Pancreas (tissue), 10 donors: Measurements from ENCODE around the gene MEIS3. TPM values are rescaled to one million over a fixed set of nuclear protein-coding genes. Genes with fewer than 3 reads are reported as not detected.
A peak's percentile ranks its signal among the peaks of the same experiment; 100 is the strongest.

Source experiments
- ATAC-seq, 4 donors: fragments of 200-7000 bp; cut with Tn5 transposase; one replicate each; pipeline versions ENCODE4 v1.8.0 to v1.9.1; 2020; ENCODE audit warnings: mild to moderate bottlenecking in 4 of 4, moderate library complexity in 4 of 4
- DNase-seq, 6 donors: peaks; one replicate each; pipeline ENCODE4 v3.0.0-alpha.2; 2020
- FAIRE-seq: peaks from 2 replicates; lab custom pipeline; 2012; peaks lifted over from hg19 to GRCh38; lab: Jason Lieb, UNC
- H3K27ac ChIP-seq, 4 donors: fragments of 200-600 bp; sonication (generic); 1 replicate in 3 of 4; 2 replicates in 1 of 4; pipeline versions ENCODE4 v1.5.0 to v1.8.0; 2020
- H3K27me3 ChIP-seq, 4 donors: fragments of 200-600 bp; one replicate each; pipeline ENCODE4 v1.8.0; 2021
- H3K36me3 ChIP-seq, 3 donors: fragments of 200-600 bp; sonication (generic) in 1 of 3; one replicate each; pipeline versions ENCODE4 v1.5.0 to v1.8.0; 2020 to 2021
- H3K4me1 ChIP-seq, 3 donors: fragments of 200-600 bp; one replicate each; pipeline ENCODE4 v1.8.0; 2021
- H3K4me3 ChIP-seq, 4 donors: fragments of 200-600 bp; sonication (generic) in 2 of 4; one replicate each; pipeline versions ENCODE4 v1.5.0 to v1.8.0; 2020 to 2021
- H3K9me3 ChIP-seq, 4 donors: fragments of 200-600 bp; one replicate each; pipeline ENCODE4 v1.8.0; 2021
- CTCF ChIP-seq, 4 donors: fragments of 200-600 bp; sonication (generic) in 3 of 4; IDR thresholded peaks; one replicate each; pipeline versions ENCODE4 v1.5.0 to v1.8.0; 2021; ENCODE audit warnings: antibody characterized with exemption in 4 of 4
- WGBS, 2 donors: extraction: QIAGEN DNeasy Blood & Tissue Kit; methylation state at CpG; one replicate each; pipeline ENCODE4 v1.1.7; 2013; 5-methylcytosine and 5-hydroxymethylcytosine counted together
- intact Hi-C, 3 donors: fragments of 100-400 bp; cut with DNase I; formaldehyde crosslinking; loops; one replicate each; pipeline versions ENCODE4 v1.11.1 to v1.14.2; 2022
- polyA plus RNA-seq, 2 donors: library from polyadenylated mRNA; stranded (reverse); fragments of 200-250 nt; gene quantifications; one replicate each; pipeline ENCODE4 v1.2.3, GENCODE V29; 2013
- total RNA-seq, 6 donors: library from RNA; stranded (reverse); fragmentation: NEBNext Ultra II Directional in 4 of 6; extraction: Animal tissue kit (Norgen Biotek cat#: 25700) in 4 of 6; gene quantifications; one replicate each; pipeline versions ENCODE4 v1.2.1 to v1.2.4, GENCODE V29; 2021 to 2023
- donor health status: healthy with polysubstance abuse.
- donor health status: DM: no; HTN: no; CAD: no; lungs with moderate emphysema.
- donor health status: DM: no; HTN: no; CAD: no.
- donor health status: control.
- donor health status: control.
- donor health status: Bipolar disorder and iron deficiency.
- donor health status: DM: yes; HTN: yes; CAD: no.
- donor health status: DM: no; HTN: no; CAD: no.
- donor health status: DM: no; HTN: no; CAD: no.
- donor health status: DM: yes; HTN: yes; CAD: no.

Gene MEIS3
- total and polyA plus RNA-seq, 8 donors = 0.91 to 28.5 (median 3.0) TPM

- Histone ChIP-seq H3K4me3 (no peak overlapping the region), H3K36me3 (no peaks in the 10 kb centered on the region), H3K27me3 (no peaks in the 10 kb centered on the region), H3K4me1 (no peaks in the 10 kb centered on the region), H3K9me3 (no peaks in the 10 kb centered on the region), H3K27ac (no peak overlapping the region)
- 78 to 90% methylated on average over 5 of the region's 5 CpGs for WGBS, 2 donors
- TF ChIP-seq CTCF (IDR thresholded peaks at IDR 0.05) = no peak
- DNase-seq (no peak), FAIRE-seq (no peak), ATAC-seq (no peak)
- intact Hi-C loops = no loop called here
Measured at GRCh38 chr19:47461876-47462275, 42.5 kb upstream of the MEIS3 start.

- H3K36me3 ChIP-seq = no peaks in the 10 kb centered on the region
- no peak for TF ChIP-seq CTCF (IDR thresholded peaks at IDR 0.05)
- H3K4me3 ChIP-seq = no peak overlapping the region
- intact Hi-C loops = no loop called here
- ATAC-seq (no peak), FAIRE-seq (no peak), DNase-seq (no peak)
- 93% methylated on average over 14 of the region's 14 CpGs for WGBS, 2 donors
- H3K4me1 ChIP-seq = no peaks in the 10 kb centered on the region
- H3K9me3 ChIP-seq = no peaks in the 10 kb centered on the region
- H3K27me3 ChIP-seq = no peaks in the 10 kb centered on the region
- H3K27ac ChIP-seq = no peak overlapping the region
Measured at GRCh38 chr19:47459477-47459876, 40.1 kb upstream of the MEIS3 start.

DNA sequence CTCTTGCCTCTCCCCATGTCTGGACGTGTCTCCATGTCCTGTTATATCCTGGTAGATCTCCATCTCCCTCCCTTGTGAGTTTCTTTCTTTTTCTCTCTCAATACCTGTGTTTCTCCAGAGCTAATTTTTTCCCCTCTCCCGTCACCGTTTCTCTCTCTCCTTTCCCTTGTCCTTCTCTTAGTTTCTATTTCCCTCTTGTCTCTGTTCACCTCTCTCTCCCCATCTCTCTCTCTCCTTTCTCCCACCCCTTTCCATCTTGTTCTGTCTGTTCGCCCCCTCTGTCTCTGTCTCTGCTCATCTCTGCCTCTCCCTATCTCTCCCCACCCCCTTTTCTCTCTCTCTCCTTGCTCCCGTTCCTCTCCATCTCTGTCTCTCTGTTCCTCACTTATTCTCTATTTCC lies 39.3 kb upstream of the MEIS3 start:
- Histone ChIP-seq H3K4me3 (no peak overlapping the region), H3K27ac (no peak overlapping the region), H3K27me3 (no peaks in the 10 kb centered on the region), H3K36me3 (no peaks in the 10 kb centered on the region), H3K4me1 (no peaks in the 10 kb centered on the region), H3K9me3 (no peaks in the 10 kb centered on the region)
- TF ChIP-seq CTCF (IDR thresholded peaks at IDR 0.05) = no peak
- no peak for DNase-seq
- WGBS, 2 donors = 59 to 68% methylated on average over 5 of the region's 5 CpGs
- no peak for FAIRE-seq
- intact Hi-C loops = no loop called here
- no peak for ATAC-seq

DNA sequence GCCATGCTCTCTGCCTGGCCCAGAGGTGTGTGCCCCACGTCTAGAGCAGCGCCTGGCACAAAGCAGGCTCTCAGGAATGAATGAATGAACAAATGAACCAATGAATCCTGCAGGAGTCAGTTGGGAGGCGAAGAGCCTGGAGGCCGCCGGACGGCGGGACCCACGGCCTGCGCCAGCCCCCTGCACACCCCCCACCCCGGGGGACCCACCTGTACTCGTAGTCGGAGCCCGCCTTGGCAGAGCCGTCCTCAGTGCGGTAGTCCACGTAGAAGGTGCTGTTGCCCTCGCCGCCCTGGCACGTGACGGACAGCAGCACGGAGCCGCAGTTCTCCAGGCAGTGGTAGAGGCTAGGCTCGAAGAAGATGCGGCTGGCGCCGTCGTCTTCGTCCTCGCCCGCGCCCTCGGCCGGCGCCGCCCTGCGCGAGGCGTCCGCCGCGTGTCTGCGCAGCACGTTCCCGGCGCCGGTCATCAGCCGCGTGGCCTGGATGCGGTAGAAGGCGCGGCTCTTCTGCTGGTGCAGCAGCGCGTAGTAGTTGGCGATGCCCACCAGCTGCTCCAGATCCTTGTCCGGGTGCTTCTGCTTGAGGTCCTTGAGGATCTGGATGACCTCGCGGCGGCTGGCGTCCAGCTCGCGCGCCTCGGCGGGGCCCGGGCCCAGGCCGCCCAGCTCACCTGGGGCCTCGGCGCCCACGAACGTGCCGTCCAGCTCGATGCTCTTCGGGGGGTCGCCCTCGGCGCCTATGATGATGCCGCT lies 37.6 kb upstream of the MEIS3 start:
- Histone ChIP-seq H3K27me3 (no peaks in the 10 kb centered on the region), H3K4me1 (no peaks in the 10 kb centered on the region), H3K9me3 (no peaks in the 10 kb centered on the region), H3K27ac (no peak overlapping the region), H3K36me3 (no peaks in the 10 kb centered on the region), H3K4me3 (no peak overlapping the region)
- FAIRE-seq (no peak), ATAC-seq (no peak), DNase-seq (peak in 1 of 6 donors; percentile 57)
- WGBS, 2 donors = 70 to 74% methylated on average over 71 to 77 of the region's 77 CpGs
- no peak for TF ChIP-seq CTCF (IDR thresholded peaks at IDR 0.05)
- intact Hi-C loops = no loop called here

GRCh38 chr19:47450478-47450877 lies 31.2 kb upstream of the MEIS3 start:
- Histone ChIP-seq H3K4me1 (no peaks in the 10 kb centered on the region), H3K27me3 (no peaks in the 10 kb centered on the region), H3K36me3 (no peaks in the 10 kb centered on the region), H3K27ac (no peak overlapping the region), H3K9me3 (no peaks in the 10 kb centered on the region), H3K4me3 (no peak overlapping the region)
- 65 to 74% methylated on average over 7 of the region's 7 CpGs for WGBS, 2 donors
- no peak for FAIRE-seq
- DNase-seq = peak in 1 of 6 donors; percentile 11
- intact Hi-C loops = no loop called here
- ATAC-seq = no peak
- no peak for TF ChIP-seq CTCF (IDR thresholded peaks at IDR 0.05)
